Activated B cell treated with CpG ODN at 0.5 μM for 24 hours (primary cell): ENCODE results near the gene ABCA13. TPM values are rescaled to one million over a fixed set of nuclear protein-coding genes. Genes with fewer than 3 reads are reported as not detected.

ENCODE experiments used
- ATAC-seq: fragments of 200-7000 bp; cut with Tn5 transposase; one replicate; pipeline ENCODE4 v1.10.0; 2021; ENCODE audit warnings: low read depth, mild to moderate bottlenecking, moderate library complexity
- CTCF ChIA-PET: fragments of 350-600 bp; sonication (Branson Sonifier 250); formaldehyde crosslinking; loops from one replicate; lab custom pipeline; 2021; ENCODE audit warnings: antibody characterized with exemption; lab: Charles Lee
- POLR2A ChIA-PET: fragments of 350-600 bp; sonication (Branson Sonifier 250); formaldehyde crosslinking; loops from one replicate; lab custom pipeline; 2021; ENCODE audit warnings: antibody characterized with exemption; lab: Charles Lee
- DNase-seq: peaks from one replicate; pipeline ENCODE4 v3.0.0; 2022
- H3K27ac Mint-ChIP-seq: one replicate; pipeline ENCODE4 v1.8.0; 2020; ENCODE audit warnings: mixed read lengths
- H3K27me3 Mint-ChIP-seq: one replicate; pipeline ENCODE4 v1.8.0; 2021; ENCODE audit warnings: mixed read lengths
- H3K36me3 Mint-ChIP-seq: one replicate; pipeline ENCODE4 v1.8.0; 2021; ENCODE audit warnings: low read depth, mixed read lengths
- H3K4me1 Mint-ChIP-seq: one replicate; pipeline ENCODE4 v1.8.0; 2021; ENCODE audit warnings: mixed read lengths
- H3K4me3 Mint-ChIP-seq: one replicate; pipeline ENCODE4 v1.8.0; 2020; ENCODE audit warnings: mild to moderate bottlenecking, mixed read lengths
- H3K9me3 Mint-ChIP-seq: one replicate; pipeline ENCODE4 v1.8.0; 2020; ENCODE audit warnings: mixed read lengths
- CTCF ChIP-seq: fragments of 200-600 bp; IDR thresholded peaks from one replicate; pipeline ENCODE4 v1.8.0; 2022; ENCODE audit warnings: antibody characterized with exemption, mild to moderate bottlenecking
- intact Hi-C: fragments of 100-400 bp; cut with micrococcal nuclease; formaldehyde crosslinking; loops from one replicate; pipeline ENCODE4 v1.15.1; 2024
- total RNA-seq: library from RNA; stranded (reverse); gene quantifications from 2 replicates; pipeline ENCODE4 v1.2.3, GENCODE V29; 2022

Gene ABCA13
- total RNA-seq, 1 donor from 2014 or later: not detected

DNA sequence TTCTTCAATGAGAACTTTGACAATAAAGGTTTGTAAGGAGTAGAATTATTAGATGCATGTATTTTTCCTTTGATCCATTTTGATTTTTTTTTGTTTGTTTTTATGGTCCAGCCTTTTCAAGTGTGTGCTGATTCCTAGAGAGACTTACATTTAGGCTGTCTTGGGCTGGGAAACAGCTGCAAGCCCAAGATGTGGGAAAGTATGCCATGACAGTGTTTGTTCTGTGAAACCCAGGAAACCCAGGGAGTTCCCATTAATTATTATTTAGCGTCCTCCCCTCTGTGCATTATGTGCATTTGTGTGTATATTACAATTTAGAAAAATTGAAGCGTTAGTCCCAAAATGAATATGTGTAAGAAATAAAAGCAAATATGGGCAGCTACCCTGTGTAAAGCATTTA, 216.7 kb downstream of the ABCA13 start:
- Mint-ChIP-seq H3K27ac (no peak overlapping the region), H3K27me3 (no peaks in the 10 kb centered on the region), H3K4me3 (no peak overlapping the region), H3K9me3 (no peaks in the 10 kb centered on the region), H3K36me3 (no peaks in the 10 kb centered on the region), H3K4me1 (no peaks in the 10 kb centered on the region)
- DNase-seq (no peak), ATAC-seq (no peak)
- no peak for TF ChIP-seq CTCF
- intact Hi-C loops: no loop called here
- POLR2A ChIA-PET: no interaction called here
- CTCF ChIA-PET: no interaction called here

DNA sequence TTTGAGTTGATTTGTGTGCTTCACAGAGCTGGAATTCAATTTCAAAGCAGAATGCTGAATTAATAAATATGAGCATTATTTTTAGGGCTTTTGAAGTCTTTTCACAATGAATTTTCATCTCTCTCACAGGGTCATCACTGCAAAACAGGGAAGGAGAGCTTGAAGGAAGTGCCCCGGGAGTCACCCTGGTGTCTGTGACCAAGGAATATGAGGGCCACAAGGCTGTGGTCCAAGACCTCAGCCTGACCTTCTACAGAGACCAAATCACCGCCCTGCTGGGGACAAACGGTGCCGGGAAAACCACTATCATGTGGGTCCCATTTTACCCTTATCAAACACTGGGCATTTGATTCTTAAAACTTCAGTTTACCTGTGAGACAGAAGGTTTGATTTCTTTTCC, 217.7 kb downstream of the ABCA13 start:
- intact Hi-C loops: no loop called here
- Mint-ChIP-seq H3K27me3 (no peaks in the 10 kb centered on the region), H3K9me3 (no peaks in the 10 kb centered on the region), H3K36me3 (no peaks in the 10 kb centered on the region), H3K4me3 (no peak overlapping the region), H3K4me1 (no peaks in the 10 kb centered on the region), H3K27ac (no peak overlapping the region)
- ChIA-PET CTCF (no interaction called here), POLR2A (no interaction called here)
- DNase-seq (no peak), ATAC-seq (no peak)
- TF ChIP-seq CTCF: no peak

- Mint-ChIP-seq H3K36me3 (no peaks in the 10 kb centered on the region), H3K27ac (no peak overlapping the region), H3K9me3 (no peaks in the 10 kb centered on the region), H3K4me3 (no peak overlapping the region), H3K4me1 (no peaks in the 10 kb centered on the region), H3K27me3 (no peaks in the 10 kb centered on the region)
- no peak for TF ChIP-seq CTCF
- DNase-seq (no peak), ATAC-seq (no peak)
- intact Hi-C loops: no loop called here
- ChIA-PET CTCF (no interaction called here), POLR2A (no interaction called here)
Observed at GRCh38 chr7:48389977-48390376, 218.7 kb downstream of the ABCA13 start.

GRCh38 chr7:48390388-48391327, 219.4 kb downstream of the ABCA13 start:
- no peak overlapping the region for H3K27ac Mint-ChIP-seq
- no peak for ATAC-seq
- no peaks in the 10 kb centered on the region for H3K36me3 Mint-ChIP-seq
- H3K4me1 Mint-ChIP-seq: no peaks in the 10 kb centered on the region
- H3K4me3 Mint-ChIP-seq: no peak overlapping the region
- no peaks in the 10 kb centered on the region for H3K27me3 Mint-ChIP-seq
- ChIA-PET CTCF (no interaction called here), POLR2A (no interaction called here)
- DNase-seq: no peak
- no peak for TF ChIP-seq CTCF
- no peaks in the 10 kb centered on the region for H3K9me3 Mint-ChIP-seq
- intact Hi-C loops: no loop called here

- TF ChIP-seq CTCF: no peak
- intact Hi-C loops: no loop called here
Observed at GRCh38 chr7:48398191-48398590, 226.9 kb downstream of the ABCA13 start.

More at GRCh38 chr7:48398191-48398590, 226.9 kb downstream of the ABCA13 start:
- DNase-seq (no peak), ATAC-seq (no peak)
- H3K27me3 Mint-ChIP-seq: no peaks in the 10 kb centered on the region
- H3K36me3 Mint-ChIP-seq: no peaks in the 10 kb centered on the region
- POLR2A ChIA-PET: no interaction called here
- H3K27ac Mint-ChIP-seq: no peak overlapping the region
- CTCF ChIA-PET: no interaction called here
- no peaks in the 10 kb centered on the region for H3K4me1 Mint-ChIP-seq
- no peak overlapping the region for H3K4me3 Mint-ChIP-seq
- H3K9me3 Mint-ChIP-seq: no peaks in the 10 kb centered on the region
